NCI-H446 (cell line): ENCODE data around the gene CRYBG1.
A peak's percentile ranks its signal among the peaks of the same experiment; 100 is the strongest.

ENCODE experiments used
- DNase-seq, 2 experiments: peaks; one replicate each; lab custom pipeline; 2025; lab: John Stamatoyannopoulos, UW

CRYBG1 gene

GRCh38 chr6:106608080-106608668 lies 247.7 kb downstream of the CRYBG1 start:
- DNase-seq, result peak in 1 of 2 experiments; percentile 51

GRCh38 chr6:106609699-106610098 lies 249.2 kb downstream of the CRYBG1 start:
- peak in 1 of 2 experiments; percentile 39 for DNase-seq

GRCh38 chr6:106611030-106611429 lies 250.5 kb downstream of the CRYBG1 start:
- no peak for DNase-seq

GRCh38 chr6:106612671-106613416 lies 252.3 kb downstream of the CRYBG1 start:
- DNase-seq, result no peak

- no peak for DNase-seq
Observed at GRCh38 chr6:106613590-106613989, 253.1 kb downstream of the CRYBG1 start.

- DNase-seq, result no peak
Observed at GRCh38 chr6:106614166-106614565, 253.6 kb downstream of the CRYBG1 start.

- no peak for DNase-seq
Observed at GRCh38 chr6:106614592-106615257, 254.2 kb downstream of the CRYBG1 start.

GRCh38 chr6:106617302-106617701 lies 256.8 kb downstream of the CRYBG1 start:
- no peak for DNase-seq

GRCh38 chr6:106617857-106618256 lies 257.3 kb downstream of the CRYBG1 start:
- DNase-seq, result no peak

- DNase-seq, result no peak
Observed at GRCh38 chr6:106618324-106618723, 257.8 kb downstream of the CRYBG1 start.

GRCh38 chr6:106619223-106619622 lies 258.7 kb downstream of the CRYBG1 start:
- no peak for DNase-seq

GRCh38 chr6:106620931-106621672 lies 260.6 kb downstream of the CRYBG1 start:
- DNase-seq, result no peak
